T-helper 9 cell (primary cell): Measurements from ENCODE around the gene SPEM1.
"Not testable (repeated sequence)": the region's sequence is repeated elsewhere in the genome, so short reads cannot be mapped to it uniquely, and the experiment has no call there.

Experiments
- DNase-seq: peaks from one replicate; pipeline ENCODE4 v3.0.0-alpha.2; 2020

Gene SPEM1

DNA sequence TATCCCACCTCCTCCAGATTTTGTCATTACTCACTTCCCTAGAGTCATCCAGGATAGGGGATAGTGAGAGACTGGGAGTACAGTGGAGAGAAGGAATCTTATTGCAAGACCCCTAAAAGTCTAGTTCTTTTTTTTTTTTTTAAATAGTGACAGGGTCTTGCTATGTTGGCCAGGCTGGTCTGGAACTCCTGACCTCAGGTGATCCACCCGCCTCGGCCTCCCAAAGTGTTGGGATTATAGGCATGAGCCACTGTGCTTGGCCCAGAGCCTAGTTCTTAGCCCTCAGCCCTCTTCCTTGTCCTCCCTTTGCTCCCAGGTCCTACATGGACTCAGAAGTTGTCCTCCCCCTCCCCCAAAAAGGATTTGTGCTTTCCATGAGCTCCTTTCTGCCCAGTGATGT lies 22.0 kb downstream of the SPEM1 start:
- DNase-seq, result no peak

DNA sequence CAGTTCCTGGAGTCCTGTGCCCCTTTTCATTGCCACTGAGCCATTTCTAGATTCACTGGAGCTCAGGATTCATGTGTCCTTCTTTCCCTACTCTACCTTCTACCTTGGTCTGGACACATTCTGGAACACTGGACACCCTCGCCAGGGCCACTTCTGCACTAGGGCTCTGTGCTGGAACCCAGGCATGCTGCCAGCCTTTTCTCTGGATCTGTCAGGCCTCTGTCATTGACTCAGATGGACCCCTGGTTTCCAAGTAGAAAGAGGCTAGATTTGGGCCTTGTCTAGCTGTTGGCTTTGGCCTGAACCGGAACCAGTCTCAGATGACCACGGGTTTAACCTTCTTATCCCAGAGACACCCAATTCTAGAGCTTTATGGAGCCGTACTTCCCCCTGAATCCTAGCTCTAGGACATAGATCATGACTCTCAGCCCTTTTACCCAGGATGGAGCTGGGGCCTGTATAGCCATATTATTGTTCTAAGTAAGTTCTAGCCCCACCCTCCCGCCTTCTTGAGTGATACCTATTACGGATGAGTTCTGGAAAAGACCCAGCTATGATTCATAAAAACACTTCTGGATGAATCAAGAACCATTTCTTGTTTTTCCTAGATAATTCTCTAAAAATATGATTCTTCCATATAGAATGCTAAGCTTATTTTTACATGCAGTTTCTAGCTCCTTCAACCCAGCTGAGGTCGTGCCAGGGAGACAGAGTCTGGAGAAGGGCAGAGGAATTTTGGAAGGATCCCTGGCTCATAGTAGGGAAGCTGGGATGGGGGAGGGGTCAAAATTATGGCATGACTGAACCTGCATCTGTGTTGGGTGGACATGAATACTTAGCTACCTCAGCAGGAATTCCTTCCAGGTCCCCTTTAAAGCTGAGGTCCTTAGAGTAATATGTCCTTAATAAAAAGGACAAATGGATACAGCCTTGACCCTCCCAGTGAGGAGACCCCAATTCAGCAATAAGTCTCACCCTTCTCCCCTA lies 23.7 kb downstream of the SPEM1 start:
- DNase-seq, result no peak

DNA sequence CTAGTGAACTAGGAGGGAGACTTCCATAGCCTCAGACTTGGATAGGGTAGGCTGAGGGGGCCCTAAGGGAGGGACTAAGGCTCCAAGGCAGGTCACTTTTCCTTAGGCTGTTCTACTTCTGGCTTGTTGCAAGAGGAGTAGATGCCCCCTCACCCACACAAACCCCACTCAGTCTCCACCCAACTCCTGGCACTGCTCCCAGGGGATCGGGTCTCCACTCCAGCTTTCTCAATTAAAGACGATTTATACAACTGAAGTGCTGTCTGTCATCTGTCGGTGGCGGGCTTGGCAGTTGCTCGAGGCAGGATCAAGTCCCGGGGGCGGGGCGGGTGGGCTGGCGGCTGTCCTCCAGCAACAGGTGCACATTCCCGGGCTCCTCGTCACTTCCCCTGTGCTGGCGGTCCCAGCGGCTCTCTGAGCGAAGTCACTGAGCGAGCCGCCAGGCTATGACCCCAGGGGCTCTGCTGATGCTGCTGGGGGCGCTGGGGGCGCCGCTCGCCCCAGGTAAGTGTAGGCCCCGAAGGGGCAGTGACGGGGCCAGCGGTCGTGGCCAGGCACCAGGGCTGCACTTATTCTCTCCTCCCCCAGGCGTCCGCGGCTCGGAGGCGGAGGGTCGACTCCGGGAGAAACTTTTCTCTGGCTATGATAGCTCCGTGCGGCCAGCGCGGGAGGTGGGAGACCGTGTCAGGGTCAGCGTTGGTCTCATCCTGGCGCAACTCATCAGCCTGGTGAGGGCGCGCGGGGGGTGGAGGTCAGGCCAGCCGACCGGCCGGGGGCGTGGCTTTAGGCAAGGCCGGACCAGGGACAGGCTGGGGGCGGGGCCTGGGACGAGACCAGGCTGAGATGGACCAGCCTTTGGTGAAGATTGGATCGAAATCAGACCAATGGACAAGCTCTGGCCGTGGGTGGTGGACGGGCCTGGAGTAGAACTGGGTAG lies 24.8 kb downstream of the SPEM1 start, which contains the start of gene CHRNB1:
CHRNB1 (plus strand) TSS at position 380 of the 937 bp plus-strand sequence; CDS start at position 447, 67 bp downstream.
- DNase-seq, result no peak

DNA sequence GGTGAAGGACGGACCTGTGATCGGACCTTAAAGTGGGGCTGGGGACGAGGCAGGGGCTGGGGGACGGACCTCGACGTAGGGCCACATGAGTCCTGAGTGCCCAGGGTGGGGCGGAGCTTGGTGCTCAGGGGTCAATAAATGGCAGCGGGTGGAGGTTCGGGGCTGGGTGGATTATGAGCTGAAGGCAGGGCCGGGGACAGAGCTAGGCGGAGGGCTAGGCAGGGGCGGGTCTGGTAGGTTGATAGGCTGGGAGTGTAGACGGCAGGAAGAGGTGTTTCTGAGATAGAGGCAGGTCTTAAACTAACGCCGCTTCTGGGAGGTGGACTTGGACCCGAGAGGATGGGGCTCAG lies 25.5 kb downstream of the SPEM1 start:
- DNase-seq, result peak; percentile 25

DNA sequence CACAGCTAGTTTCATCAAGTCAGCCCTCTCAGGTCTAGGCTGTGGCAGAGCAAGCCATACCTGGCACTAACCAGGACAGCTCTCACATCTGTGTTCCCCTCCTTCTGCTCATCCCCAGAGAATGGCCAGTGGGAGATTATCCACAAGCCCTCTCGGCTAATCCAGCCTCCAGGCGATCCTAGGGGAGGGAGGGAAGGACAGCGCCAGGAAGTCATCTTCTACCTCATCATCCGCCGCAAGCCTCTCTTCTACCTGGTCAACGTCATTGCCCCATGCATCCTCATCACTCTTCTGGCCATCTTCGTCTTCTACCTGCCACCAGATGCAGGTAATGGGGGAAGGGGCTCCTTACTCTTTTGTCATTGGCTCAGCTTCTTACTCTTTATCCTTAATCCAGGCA lies 28.3 kb downstream of the SPEM1 start:
- DNase-seq, result no peak

DNA sequence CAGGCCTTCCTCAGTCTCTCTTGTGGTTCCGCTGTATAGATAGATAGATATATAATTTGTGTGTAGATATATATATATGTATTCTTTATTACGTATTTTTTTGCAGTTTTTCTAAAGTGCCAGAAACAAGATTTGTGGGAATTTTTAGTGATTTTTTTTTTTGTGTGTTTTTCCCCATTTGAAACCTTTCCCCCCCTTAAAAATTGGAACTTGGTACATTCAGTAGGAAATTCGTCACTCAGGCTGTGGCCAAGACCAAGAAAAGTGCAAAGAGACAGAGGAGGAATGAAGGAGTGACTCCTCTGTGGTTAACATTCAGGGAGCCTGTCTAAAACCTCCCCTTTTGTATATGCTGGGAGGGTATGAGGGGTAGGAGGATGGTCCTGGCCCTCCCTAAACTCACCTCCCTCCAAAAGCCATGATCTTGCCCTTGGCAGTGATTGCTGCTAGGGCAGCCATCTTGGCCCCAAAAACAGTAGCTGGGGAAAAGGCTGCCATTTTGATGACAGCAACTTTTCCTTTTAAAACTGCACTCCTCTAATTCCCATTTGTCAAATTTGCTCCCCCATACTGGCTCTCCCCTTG lies 39.9 kb downstream of the SPEM1 start:
- no peak for DNase-seq

DNA sequence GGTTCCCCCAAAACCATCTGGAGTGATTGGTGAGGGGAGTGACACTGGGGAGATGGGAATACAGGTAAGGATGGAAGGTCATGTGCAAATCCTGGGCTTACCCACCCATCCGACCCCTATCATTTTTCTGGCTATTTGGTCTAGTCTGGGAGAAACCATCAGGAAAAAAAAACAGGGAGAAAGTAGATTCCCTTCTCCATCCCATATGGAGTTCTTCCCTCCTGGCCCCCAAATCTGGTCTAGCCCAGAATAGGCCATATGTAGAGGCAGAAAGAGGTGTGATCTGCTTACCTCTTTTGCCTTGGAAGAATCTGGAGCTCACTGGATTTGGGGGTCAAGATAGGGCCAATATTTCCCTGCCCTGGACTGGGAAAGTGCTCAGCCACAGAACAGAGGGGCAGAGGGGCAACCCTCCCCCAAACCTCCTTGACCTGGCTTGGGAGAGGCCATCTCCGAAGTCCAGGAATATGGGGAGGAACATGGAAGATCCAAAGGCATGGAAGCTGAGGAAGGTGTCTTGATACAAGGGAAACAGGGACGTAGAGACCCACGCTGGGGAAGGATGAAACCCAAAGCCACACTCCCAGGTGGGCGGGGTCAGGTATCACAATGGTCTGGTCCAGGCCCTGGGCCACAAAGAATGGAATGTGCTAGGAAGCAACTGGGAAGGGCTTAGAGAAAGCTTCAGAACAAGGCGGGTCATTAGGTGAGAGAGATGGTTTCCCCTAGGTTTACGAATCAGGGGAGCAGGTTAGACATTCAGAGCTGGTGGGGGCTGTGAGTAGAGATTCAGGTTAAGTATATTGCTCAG lies 40.9 kb downstream of the SPEM1 start:
- no peak for DNase-seq

DNA sequence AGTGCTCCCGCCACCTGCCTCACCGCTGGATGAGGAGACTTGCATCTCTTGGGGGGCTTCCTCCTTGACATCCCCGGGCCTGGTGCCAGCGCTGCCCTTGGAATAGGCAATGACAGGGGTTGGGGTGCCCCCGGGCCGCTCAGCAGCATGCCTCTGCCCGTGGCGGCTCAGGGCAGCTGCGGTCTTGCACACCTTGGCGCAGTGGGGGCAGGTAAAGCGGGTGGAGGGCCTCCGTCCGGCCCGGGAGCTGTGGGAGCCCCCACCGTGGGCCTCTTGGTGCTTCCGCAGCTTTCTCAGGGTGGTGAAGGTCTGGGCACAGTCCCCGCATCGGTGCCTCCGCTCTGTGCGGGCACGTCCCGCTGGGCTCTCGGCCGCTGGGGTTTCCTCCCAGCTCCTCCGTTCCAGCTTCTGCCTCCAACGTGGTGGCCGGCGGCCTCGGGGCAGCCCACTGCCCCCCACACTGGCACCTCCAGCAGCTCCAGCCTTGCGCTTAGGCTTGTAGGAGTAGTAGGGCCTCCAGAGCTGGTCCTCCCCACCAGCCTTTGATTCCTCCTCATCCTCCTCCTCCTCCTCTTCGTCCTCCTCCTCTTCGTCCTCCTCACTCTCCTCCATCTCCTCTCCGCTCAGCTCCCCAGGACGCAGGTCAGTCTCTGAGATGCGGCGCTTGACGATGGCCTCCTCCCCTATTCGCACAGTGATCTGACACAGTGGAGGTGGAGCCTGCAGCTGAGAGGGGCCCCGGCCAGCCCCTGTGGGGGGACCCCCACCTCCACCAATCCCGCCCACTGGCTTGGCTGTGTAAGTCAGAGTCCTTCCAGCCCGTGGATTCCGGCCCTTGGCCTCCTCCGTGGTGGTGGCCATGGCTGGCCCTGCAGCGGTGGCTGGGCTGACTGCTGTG lies 42.6 kb downstream of the SPEM1 start:
- no peak for DNase-seq

DNA sequence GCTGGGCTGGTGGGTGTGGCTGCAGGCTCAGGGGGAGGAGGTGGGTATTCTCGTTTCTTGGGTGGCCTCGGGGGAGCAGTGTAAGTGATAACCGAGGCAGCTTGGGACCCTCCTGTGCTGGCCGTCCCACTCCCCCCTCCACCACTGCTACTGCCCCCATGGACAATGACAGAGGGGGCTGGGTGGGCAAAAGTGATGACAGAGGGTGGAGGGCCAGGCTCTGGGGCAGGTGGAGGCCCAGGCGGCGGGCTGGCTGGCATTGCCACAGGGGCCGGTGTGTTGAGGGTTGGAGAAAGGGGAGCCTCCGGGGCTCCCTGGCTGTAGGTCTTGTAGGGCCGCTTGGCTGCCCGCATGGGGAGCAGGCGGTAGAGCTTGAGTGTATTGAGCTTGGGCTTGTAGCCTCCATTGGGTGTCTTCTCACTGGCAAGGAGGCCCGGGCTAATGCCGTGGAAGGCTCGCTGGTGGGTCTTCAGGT lies 43.3 kb downstream of the SPEM1 start:
- DNase-seq, result no peak

DNA sequence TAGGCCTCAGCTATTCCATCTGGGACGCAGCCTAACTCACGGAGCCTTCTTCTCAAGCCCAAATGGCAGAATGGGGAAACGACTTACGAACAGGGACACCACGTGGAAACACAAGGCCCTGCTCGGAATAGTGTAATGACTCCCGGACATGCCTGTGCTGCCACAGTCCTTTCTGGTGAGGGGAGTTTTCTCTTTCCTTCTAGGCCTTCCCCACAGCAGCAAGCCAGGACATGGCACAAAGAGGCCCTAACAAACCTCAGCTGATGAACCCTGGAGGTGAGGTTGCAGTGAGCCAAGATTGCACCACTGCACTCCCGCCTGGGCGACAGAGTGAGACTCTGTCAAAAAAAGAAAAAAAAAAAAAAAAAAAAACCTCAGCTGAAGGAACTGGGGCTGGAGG lies 44.0 kb downstream of the SPEM1 start:
- no peak for DNase-seq

DNA sequence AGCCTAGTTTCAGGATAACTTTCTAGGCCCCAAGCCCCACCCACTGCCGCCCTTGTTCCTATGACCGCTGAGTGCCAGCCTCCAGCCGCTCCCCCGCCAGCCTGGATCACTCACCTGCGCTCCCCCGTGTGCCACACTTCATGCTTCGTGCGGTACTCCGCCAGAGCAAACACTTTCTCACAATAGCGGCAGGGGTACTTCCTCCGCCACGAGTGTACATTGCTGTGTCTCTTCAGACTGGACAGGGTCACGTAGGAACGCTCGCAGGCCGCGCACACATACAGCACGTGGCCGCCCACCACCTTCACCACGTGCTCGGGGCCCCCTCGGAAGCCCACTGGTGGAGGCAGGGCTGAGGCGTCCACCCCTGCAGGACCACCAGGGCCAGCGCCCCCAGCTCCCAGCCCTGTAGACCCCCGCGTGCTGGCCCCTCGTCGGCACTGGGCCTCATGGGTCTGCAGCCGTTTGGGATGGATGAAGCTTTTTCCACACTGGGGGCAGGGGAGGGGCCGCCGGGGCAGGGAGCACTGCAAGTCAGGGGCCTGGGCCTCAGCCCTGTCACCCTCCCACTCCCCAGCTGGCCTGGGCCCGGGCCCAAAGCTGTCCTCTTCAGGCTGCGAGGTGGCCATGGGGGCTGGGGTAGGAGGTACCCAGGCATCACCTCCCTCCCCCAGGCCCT lies 45.6 kb downstream of the SPEM1 start:
- DNase-seq, result no peak

DNA sequence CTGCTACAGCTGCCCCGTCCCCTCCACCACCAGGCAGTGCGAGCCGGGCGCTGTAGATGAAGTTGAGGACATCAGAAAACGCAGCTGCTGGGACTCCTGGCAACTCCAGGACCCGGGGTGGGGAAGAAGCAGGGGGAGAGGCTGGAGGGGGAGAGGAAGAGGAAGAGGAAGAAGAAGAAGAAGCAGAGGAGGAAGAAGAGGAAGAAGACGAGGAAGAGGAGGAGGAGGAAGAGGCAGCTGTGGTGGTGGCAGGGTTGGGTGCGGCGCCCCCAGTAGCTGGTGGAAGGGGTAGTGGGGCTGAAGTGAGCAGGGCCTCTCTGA lies 46.2 kb downstream of the SPEM1 start:
- DNase-seq, result no peak

DNA sequence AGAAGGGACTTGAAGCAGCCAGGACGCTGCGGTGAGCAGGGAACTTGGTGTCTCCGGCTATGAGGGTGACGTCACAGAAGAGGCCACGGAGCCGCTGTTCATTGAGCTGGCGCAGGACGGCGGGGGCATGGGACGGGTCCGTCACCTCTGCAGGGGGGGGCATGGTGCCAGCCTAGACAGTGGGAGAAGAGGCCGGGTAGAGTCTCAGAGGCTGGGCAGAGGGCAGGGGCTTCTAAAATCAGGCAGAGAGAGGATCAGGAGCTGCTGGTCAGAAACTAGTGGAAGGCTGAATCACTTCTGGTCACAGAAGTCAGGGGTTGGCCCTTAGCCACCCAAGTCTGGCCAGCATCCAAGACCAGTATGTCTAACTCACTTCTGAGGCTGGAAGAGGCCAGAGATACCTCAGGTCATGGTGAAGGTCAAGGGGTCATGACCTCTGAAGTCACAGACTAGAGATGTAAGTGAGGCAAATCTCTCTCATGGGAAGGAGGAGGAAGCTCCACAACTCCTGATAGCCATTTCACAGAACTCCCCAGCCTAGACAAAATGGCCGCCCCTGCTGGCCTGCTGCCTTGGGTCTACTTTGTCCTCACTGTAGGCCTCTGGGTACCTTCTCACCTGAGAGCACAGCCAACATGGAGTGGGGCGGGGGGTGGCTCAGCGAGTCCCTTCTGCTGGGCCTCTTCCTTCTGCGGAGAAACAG lies 46.7 kb downstream of the SPEM1 start:
- DNase-seq, result no peak

DNA sequence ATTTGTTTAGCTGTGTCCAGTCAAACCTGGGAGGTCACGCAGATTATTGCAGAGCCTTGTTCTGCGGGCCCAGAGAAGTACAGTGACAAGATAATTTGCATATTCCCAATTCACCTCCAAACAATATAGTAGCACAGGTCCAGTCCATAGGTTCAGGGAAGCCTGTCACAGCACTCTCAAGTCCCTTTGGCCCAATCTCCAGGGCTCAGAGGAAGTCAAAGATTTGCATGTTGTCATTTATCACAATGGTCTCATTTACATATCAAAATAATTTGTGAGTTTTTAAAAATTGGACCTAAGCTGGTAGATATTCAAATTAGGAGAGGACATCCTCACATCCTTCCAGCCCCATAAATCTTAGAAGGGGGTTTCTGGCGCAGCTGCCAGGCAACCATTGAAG lies 47.4 kb downstream of the SPEM1 start:
- DNase-seq, result no peak

DNA sequence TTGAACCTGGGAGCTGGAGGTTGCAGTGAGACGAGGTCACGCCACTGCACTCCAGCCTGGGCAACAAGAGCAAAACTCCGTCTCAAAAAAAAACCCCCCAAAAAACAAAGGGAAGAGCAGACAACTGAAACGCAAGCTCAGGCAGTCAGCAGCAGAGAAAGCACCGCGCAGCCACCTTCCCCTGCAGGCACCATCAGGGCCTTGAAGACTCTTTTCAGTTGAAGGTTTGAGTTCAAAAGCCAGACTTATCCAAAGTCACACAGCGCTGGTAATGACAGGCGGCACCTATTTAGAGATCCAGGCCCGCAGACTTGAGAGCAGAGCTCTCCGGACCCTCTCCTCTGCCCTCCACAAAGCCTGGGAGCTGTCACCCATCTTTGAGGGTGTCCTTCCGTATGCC lies 48.2 kb downstream of the SPEM1 start:
- DNase-seq, result no peak

DNA sequence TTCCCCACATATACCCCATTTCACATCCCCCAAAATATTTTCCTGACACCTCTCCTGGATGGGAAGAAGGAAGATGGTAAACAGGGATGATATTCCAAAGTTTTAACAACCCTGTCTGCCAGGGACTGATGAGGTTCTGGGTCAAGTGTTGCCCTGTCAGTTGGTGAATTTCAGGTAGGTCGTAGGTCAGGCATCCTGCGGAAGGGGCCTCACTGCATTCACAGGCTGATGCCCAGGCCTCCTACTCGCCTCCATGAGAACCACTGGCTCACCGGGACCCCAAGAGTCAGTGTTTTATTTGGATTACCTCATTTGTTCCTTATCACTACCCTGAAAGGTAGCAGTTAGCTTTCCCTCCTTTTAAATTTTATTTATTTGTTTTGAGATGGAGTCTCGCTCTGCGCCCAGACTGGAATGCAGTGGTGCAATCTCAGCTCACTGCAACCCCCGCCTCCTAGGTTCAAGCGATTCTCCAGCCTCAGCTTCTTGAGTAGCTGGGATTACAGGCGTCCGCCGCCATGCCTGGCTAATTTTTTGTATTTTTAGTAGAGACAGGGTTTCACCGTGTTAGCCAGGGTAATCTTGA lies 48.8 kb downstream of the SPEM1 start:
- no peak for DNase-seq

DNA sequence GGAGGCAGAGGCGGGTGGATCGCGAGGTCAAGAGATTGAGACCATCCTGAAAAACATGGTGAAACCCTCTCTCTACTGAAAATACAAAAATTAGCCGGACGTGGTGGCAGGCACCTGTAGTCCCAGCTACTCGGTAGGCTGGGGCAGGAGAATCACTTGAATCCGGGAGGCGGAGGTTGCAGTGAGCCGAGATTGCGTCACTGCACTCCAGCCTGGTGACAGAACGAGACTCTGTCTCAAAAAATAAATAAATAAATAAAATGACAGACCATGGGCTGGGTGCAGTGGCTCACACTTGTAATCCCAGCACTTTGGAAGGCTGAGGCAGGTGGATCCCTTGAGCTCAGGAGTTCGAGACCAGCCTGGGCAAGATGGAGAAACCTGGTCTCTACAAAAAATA lies 49.7 kb downstream of the SPEM1 start:
- DNase-seq, result not testable (repeated sequence)

DNA sequence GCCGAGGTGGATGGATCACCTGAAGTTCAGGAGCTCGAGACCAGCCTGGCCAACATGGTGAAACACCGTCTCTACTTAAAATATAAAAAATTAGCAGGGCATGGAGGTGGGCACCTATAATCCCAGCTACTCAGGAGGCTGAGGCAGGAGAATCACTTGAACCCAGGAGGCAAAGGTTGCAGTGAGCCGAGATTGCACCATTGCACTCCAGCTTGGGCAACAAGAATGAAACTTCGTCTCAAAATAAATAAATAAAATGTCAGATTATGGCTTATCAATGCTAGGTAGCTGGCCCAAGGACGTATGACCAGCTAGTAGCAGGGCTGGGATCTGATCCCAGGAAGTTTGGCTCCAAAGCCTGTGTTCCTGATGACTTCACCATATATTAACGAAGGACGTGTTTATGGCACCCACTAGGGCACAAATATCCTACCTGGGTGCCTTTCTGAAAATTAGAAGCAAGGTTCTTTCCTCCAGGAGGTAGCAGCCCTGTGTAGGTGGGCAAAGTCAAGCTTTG lies 50.4 kb downstream of the SPEM1 start:
- DNase-seq, result not testable (repeated sequence)
